Fibroblast of lung (primary cell): ENCODE measurements around the gene SLC29A1. TPM values are rescaled to one million over a fixed set of nuclear protein-coding genes. Genes with fewer than 3 reads are reported as not detected.

Source experiments
- DNase-seq, 2 donors: peaks; one replicate each; pipeline versions ENCODE4 v3.0.0 to v3.0.0-alpha.2; 2010; ENCODE audit warnings: low read depth in 2 of 2
- H2AFZ ChIP-seq: 2 replicates; pipeline ENCODE4 v1.5.1; 2012; ENCODE audit warnings: low read length, control low read depth, inconsistent platforms
- H3K27ac ChIP-seq: 2 replicates; pipeline ENCODE4 v1.5.1; 2011; ENCODE audit warnings: low read length, control low read depth; ENCODE audit not compliant: insufficient read depth
- H3K27me3 ChIP-seq: 2 replicates; pipeline ENCODE4 v1.5.1; 2011; ENCODE audit warnings: mild to moderate bottlenecking, low read length; ENCODE audit not compliant: control insufficient read depth, insufficient read depth
- H3K36me3 ChIP-seq: 2 replicates; pipeline ENCODE4 v1.5.1; 2011; ENCODE audit warnings: low read length; ENCODE audit not compliant: control insufficient read depth, insufficient read depth
- H3K4me1 ChIP-seq: 2 replicates; pipeline ENCODE4 v1.5.1; 2011; ENCODE audit warnings: low read length; ENCODE audit not compliant: control insufficient read depth, insufficient read depth; ENCODE audit errors: extremely low read depth
- H3K4me2 ChIP-seq: 2 replicates; pipeline ENCODE4 v1.5.1; 2011; ENCODE audit warnings: low read length, control low read depth; ENCODE audit not compliant: insufficient read depth; ENCODE audit errors: extremely low read depth
- H3K4me3 ChIP-seq, 4 experiments: fragments of 200-600 bp in 1 of 4; sonication (generic) in 1 of 4; replicated peaks in 1 of 4; 2 replicates each; pipeline ENCODE4 v1.5.1; 2011 to 2016; ENCODE audit warnings: low read length in 4 of 4, low read depth in 3 of 4, mild to moderate bottlenecking in 3 of 4, control low read depth in 2 of 4, inconsistent platforms in 1 of 4, mixed read lengths in 1 of 4; ENCODE audit not compliant: insufficient read depth in 1 of 4; ENCODE audit errors: control extremely low read depth in 1 of 4
- H3K79me2 ChIP-seq: 2 replicates; pipeline ENCODE4 v1.5.1; 2012; ENCODE audit warnings: mild to moderate bottlenecking, low read length, inconsistent platforms; ENCODE audit not compliant: control insufficient read depth, insufficient read depth
- H3K9ac ChIP-seq: 2 replicates; pipeline ENCODE4 v1.5.1; 2011; ENCODE audit warnings: mild to moderate bottlenecking, low read length, control low read depth; ENCODE audit not compliant: insufficient read depth
- H3K9me3 ChIP-seq: 2 replicates; pipeline ENCODE4 v1.5.1; 2012; ENCODE audit warnings: low read depth, low read length; ENCODE audit not compliant: control insufficient read depth, insufficient read depth
- H4K20me1 ChIP-seq: 2 replicates; pipeline ENCODE4 v1.5.1; 2011; ENCODE audit warnings: low read length; ENCODE audit not compliant: control insufficient read depth, insufficient read depth; ENCODE audit errors: extremely low read depth
- CTCF ChIP-seq, 2 donors: IDR thresholded peaks in 1 of 2; conservative IDR thresholded peaks in 1 of 2; 1 replicate in 1 of 2; 2 replicates in 1 of 2; pipeline ENCODE4 v1.5.1; 2011 to 2012; ENCODE audit warnings: low read length in 2 of 2, control low read depth in 1 of 2, inconsistent platforms in 1 of 2, low read depth in 1 of 2, mild to moderate bottlenecking in 1 of 2
- EZH2 ChIP-seq: IDR thresholded peaks from 2 replicates; pipeline ENCODE4 v1.5.1; 2012; ENCODE audit warnings: low read length, control low read depth, mild to moderate bottlenecking; ENCODE audit errors: missing control alignments
- polyA plus RNA-seq, 2 donors: library from polyadenylated mRNA; depleted of rRNA in 1 of 2; stranded (reverse) in 1 of 2; unstranded in 1 of 2; fragments of >200 nt; gene quantifications; 2 replicates each; pipeline ENCODE4 v1.2.1, GENCODE V29; 2011 to 2012; ENCODE audit warnings: missing spikeins in 1 of 2
- total RNA-seq: library from RNA; depleted of rRNA; stranded (reverse); fragments of >200 nt; gene quantifications from 2 replicates; pipeline ENCODE4 v1.2.1, GENCODE V29; 2014

The SLC29A1 gene
- total and polyA plus RNA-seq, 2 donors (not counting 1 experiment from before 2014, with no cell fraction given): 13.4 to 21.9 TPM

GRCh38 chr6:44235891-44236516, 12.6 kb downstream of the SLC29A1 start:
- H3K79me2 ChIP-seq: no peaks in the 10 kb centered on the region
- DNase-seq: no peak
- H3K4me1 ChIP-seq: peaks cover 18% of the 10 kb centered on the region
- no peaks in the 10 kb centered on the region for H3K27me3 ChIP-seq
- H3K4me3 ChIP-seq: no peak overlapping the region
- H2AFZ ChIP-seq: no peak overlapping the region
- no peak overlapping the region for H3K4me2 ChIP-seq
- no peak for TF ChIP-seq CTCF (conservative IDR thresholded peaks at IDR 0.05 in 1 of 2, IDR thresholded peaks at IDR 0.05 in 1 of 2; ENCODE audit: low read depth in 1 of 2, low read length in 2 of 2)
- no peak overlapping the region for H3K9ac ChIP-seq
- no peaks in the 10 kb centered on the region for H3K9me3 ChIP-seq
- H3K36me3 ChIP-seq: peaks cover 4% of the 10 kb centered on the region
- H4K20me1 ChIP-seq: no peaks in the 10 kb centered on the region
- H3K27ac ChIP-seq: no peak overlapping the region

- no peaks in the 10 kb centered on the region for H4K20me1 ChIP-seq
- H3K36me3 ChIP-seq: peaks cover 1% of the 10 kb centered on the region
- H3K9ac ChIP-seq: peak overlapping the region; percentile 83
- peak overlapping the region; percentile 52 to 73 (median 57) for H3K4me3 ChIP-seq
- no peak for TF ChIP-seq EZH2
- TF ChIP-seq CTCF (conservative IDR thresholded peaks at IDR 0.05 in 1 of 2, IDR thresholded peaks at IDR 0.05 in 1 of 2; ENCODE audit: low read depth in 1 of 2, low read length in 2 of 2): no peak
- H3K4me1 ChIP-seq: peaks cover 18% of the 10 kb centered on the region
- peak; percentile 95 to 96 for DNase-seq
- H3K4me2 ChIP-seq: peak overlapping the region; percentile 69
- H3K9me3 ChIP-seq: no peaks in the 10 kb centered on the region
- H3K79me2 ChIP-seq: no peaks in the 10 kb centered on the region
- H3K27ac ChIP-seq: peak overlapping the region; percentile 83
- peak overlapping the region; percentile 58 for H2AFZ ChIP-seq
- H3K27me3 ChIP-seq: no peaks in the 10 kb centered on the region
Measured at GRCh38 chr6:44237021-44237812, 13.8 kb downstream of the SLC29A1 start.

- H2AFZ ChIP-seq: peak overlapping the region; percentile 78
- DNase-seq: peak; percentile 58 to 62
- no peak for TF ChIP-seq EZH2
- TF ChIP-seq CTCF (conservative IDR thresholded peaks at IDR 0.05 in 1 of 2, IDR thresholded peaks at IDR 0.05 in 1 of 2; ENCODE audit: low read depth in 1 of 2, low read length in 2 of 2): peak; percentile 76 to 82
Measured at GRCh38 chr6:44237813-44238433, 14.5 kb downstream of the SLC29A1 start.

More at GRCh38 chr6:44237813-44238433, 14.5 kb downstream of the SLC29A1 start:
- Histone ChIP-seq H4K20me1 (no peaks in the 10 kb centered on the region), H3K9ac (peak overlapping the region; percentile 83), H3K4me3 (peak overlapping the region; percentile 52 to 73 (median 57)), H3K4me1 (peaks cover 18% of the 10 kb centered on the region), H3K27me3 (no peaks in the 10 kb centered on the region), H3K36me3 (peaks cover 1% of the 10 kb centered on the region), H3K79me2 (no peaks in the 10 kb centered on the region), H3K4me2 (peak overlapping the region; percentile 87), H3K9me3 (no peaks in the 10 kb centered on the region), H3K27ac (peak overlapping the region; percentile 83)
